CD8-positive, alpha-beta memory T cell (primary cell): ENCODE results near the gene IRF2. TPM values are rescaled to one million over a fixed set of nuclear protein-coding genes. Genes with fewer than 3 reads are reported as not detected.

ENCODE experiments used
- CTCF ChIA-PET: fragments of 350-600 bp; sonication (Branson Sonifier 250); formaldehyde crosslinking; loops from one replicate; lab custom pipeline; 2021; ENCODE audit warnings: antibody characterized with exemption; lab: Charles Lee
- POLR2A ChIA-PET: fragments of 350-600 bp; sonication (Branson Sonifier 250); formaldehyde crosslinking; loops from one replicate; lab custom pipeline; 2021; ENCODE audit warnings: antibody characterized with exemption; lab: Charles Lee
- DNase-seq, 5 donors: peaks; one replicate each; pipeline versions ENCODE4 v3.0.0 to v3.0.0-alpha.2; 2020 to 2022; ENCODE audit warnings: mixed read lengths in 1 of 5
- H3K27ac ChIP-seq: one replicate; pipeline ENCODE4 v1.7.0; 2013; ENCODE audit warnings: low read depth, mild to moderate bottlenecking, low read length, moderate library complexity
- H3K27me3 ChIP-seq: 2 replicates; pipeline ENCODE4 v1.7.0; 2013; ENCODE audit warnings: low read length, mild to moderate bottlenecking; ENCODE audit not compliant: insufficient read depth, poor library complexity, severe bottlenecking
- H3K36me3 ChIP-seq: 2 replicates; pipeline ENCODE4 v1.7.0; 2013; ENCODE audit warnings: mild to moderate bottlenecking, low read length, moderate library complexity; ENCODE audit not compliant: insufficient read depth
- H3K4me1 ChIP-seq: 2 replicates; pipeline ENCODE4 v1.7.0; 2013; ENCODE audit warnings: mild to moderate bottlenecking, low read length, moderate library complexity; ENCODE audit not compliant: insufficient read depth
- H3K4me3 ChIP-seq: 2 replicates; pipeline ENCODE4 v1.7.0; 2013; ENCODE audit warnings: mild to moderate bottlenecking, low read length
- H3K9me3 ChIP-seq: 2 replicates; pipeline ENCODE4 v1.7.0; 2013; ENCODE audit warnings: mild to moderate bottlenecking, low read length
- H3K27ac Mint-ChIP-seq, 8 donors: one replicate each; pipeline ENCODE4 v1.8.0; 2020 to 2021; ENCODE audit warnings: mixed read lengths in 8 of 8, mild to moderate bottlenecking in 6 of 8, inconsistent platforms in 3 of 8, moderate library complexity in 3 of 8
- H3K27me3 Mint-ChIP-seq, 2 donors: one replicate each; pipeline ENCODE4 v1.8.0; 2020 to 2021; ENCODE audit warnings: mixed read lengths in 2 of 2, mild to moderate bottlenecking in 1 of 2, moderate library complexity in 1 of 2
- H3K36me3 Mint-ChIP-seq, 3 donors: one replicate each; pipeline ENCODE4 v1.8.0; 2020 to 2021; ENCODE audit warnings: mixed read lengths in 3 of 3, inconsistent platforms in 1 of 3, mild to moderate bottlenecking in 1 of 3
- H3K4me1 Mint-ChIP-seq, 3 donors: one replicate each; pipeline ENCODE4 v1.8.0; 2020 to 2021; ENCODE audit warnings: mixed read lengths in 3 of 3, inconsistent platforms in 1 of 3, mild to moderate bottlenecking in 1 of 3
- H3K4me3 Mint-ChIP-seq, 7 donors: one replicate each; pipeline ENCODE4 v1.8.0; 2020 to 2021; ENCODE audit warnings: mixed read lengths in 7 of 7, mild to moderate bottlenecking in 6 of 7, moderate library complexity in 4 of 7, inconsistent platforms in 2 of 7
- H3K9me3 Mint-ChIP-seq, 5 donors: one replicate each; pipeline ENCODE4 v1.8.0; 2020 to 2022; ENCODE audit warnings: mixed read lengths in 5 of 5, mild to moderate bottlenecking in 3 of 5, moderate library complexity in 2 of 5, inconsistent platforms in 1 of 5
- polyA plus RNA-seq: library from polyadenylated mRNA; unstranded; fragments of 300-500 nt; fragmentation: Illumina TruSeq; gene quantifications from one replicate; pipeline ENCODE4 v1.2.3, GENCODE V29; 2021
- total RNA-seq, 2 experiments: library from RNA; stranded (reverse); gene quantifications; one replicate each; pipeline ENCODE4 v1.2.3, GENCODE V29; 2021

Gene IRF2
- total and polyA plus RNA-seq, 3 experiments from 2014 or later, result 44.1 to 79.3 (median 44.3) TPM

DNA sequence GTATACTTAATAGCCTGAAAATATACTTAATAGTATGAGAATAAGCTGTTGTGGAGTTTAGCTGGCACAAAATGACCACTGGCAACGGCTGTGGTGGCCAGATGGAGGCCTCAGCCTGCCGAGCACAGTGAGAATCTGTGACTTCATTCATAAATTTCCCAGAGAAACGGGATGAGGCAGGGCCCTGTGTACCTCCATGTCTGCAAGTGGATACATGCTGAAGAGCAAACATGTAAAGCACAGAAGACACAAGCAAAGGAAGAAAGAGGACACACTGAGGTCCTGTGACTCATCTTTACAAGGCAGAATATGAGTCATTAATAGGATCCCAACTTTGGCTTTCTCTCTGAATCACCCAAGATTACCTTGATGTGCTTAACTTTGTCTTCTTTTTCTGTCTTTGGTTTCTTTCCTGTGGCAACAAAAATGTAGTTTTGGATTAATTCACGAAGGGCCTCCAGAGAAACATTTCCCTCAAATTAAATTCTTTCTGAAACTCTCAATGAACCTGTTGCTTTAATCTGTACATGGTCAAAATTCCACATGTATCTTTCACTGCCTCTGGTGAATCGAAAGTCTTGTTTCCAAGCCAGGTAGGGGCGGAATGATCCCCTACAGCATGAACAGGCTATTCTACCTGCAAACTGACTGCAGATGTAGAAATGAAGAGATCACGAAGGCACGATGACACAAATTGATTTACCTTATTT lies 56.4 kb downstream of the IRF2 start:
- CTCF ChIA-PET, result interaction anchor here (1.7 kb wide), 1 partner anchor 154 kb away, joined by 6 read pairs; no protein-coding TSS in a partner anchor
- peaks cover 4 to 62% (median 24%) of the 10 kb centered on the region in 3 donors for H3K36me3 Mint-ChIP-seq
- peaks cover 29% of the 10 kb centered on the region for H3K36me3 ChIP-seq
- DNase-seq, result no peak
- no peaks in the 10 kb centered on the region for H3K27me3 Mint-ChIP-seq
- H3K4me3 ChIP-seq, result peak overlapping the region; percentile 50
- peak overlapping the region; percentile 91 to 99 (median 97) for H3K27ac Mint-ChIP-seq
- H3K27ac ChIP-seq, result peak overlapping the region; percentile 66
- H3K9me3 ChIP-seq, result no peaks in the 10 kb centered on the region
- H3K4me3 Mint-ChIP-seq, result peak overlapping the region in 6 of 7 donors; percentile 44 to 90 (median 83)
- POLR2A ChIA-PET, result interaction anchor here (0.9 to 1.7 kb wide), 3 partner anchors 57 to 154 kb away, joined by 3 to 11 read pairs (median 4); partner anchors contain the start of gene IRF2
- peaks cover 0 to 6% (median 0%) of the 10 kb centered on the region in 5 donors for H3K9me3 Mint-ChIP-seq
- peaks cover 65% of the 10 kb centered on the region for H3K4me1 ChIP-seq
- peaks cover 65 to 91% (median 78%) of the 10 kb centered on the region in 3 donors for H3K4me1 Mint-ChIP-seq
- H3K27me3 ChIP-seq, result no peaks in the 10 kb centered on the region

DNA sequence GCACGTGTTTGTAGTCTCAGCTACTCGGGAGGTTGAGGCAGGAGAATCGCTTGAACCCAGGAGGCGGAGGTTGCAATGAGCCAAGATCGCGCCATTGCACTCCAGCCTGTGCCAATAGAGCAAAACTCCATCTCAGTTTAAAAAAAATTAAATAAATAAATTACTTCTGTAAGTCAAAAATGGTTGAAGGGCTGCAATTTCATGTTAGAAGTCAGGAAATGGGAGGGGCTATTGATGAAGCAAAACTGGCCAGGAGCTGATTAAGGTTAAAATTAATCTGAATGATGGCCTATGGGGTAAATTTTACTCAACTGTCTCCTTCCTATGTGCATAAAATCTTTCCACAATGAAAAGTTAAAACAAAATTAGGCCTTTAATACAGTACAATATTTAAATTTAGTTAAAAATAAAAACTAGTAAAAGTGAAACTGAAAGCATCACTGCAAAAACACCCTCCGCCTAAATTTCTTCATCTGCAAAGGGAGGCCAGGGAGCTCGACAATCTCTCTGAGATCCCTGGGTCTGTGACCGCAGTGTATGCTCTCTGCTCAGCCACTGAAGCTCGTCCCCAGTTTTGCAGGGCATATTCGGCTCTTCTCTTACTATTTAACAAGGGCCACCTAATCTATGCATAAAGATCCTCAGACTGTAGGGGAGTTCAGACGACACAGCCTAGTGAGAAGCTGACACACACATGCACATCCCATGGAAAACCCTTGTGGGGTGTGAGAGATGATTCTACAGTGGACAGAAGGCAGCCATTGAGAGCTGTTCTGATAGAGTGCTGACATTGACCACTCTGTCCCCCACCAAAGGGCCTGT lies 57.2 kb downstream of the IRF2 start:
- H3K4me1 ChIP-seq, result peaks cover 63% of the 10 kb centered on the region
- peak; percentile 20 to 60 (median 33) for DNase-seq
- no peaks in the 10 kb centered on the region for H3K27me3 ChIP-seq
- ChIA-PET CTCF (interaction anchor here (1.7 kb wide), 1 partner anchor 153 kb away, joined by 6 read pairs; no protein-coding TSS in a partner anchor), POLR2A (interaction anchor here (0.6 to 1.7 kb wide), 4 partner anchors 57 to 345 kb away, joined by 3 to 11 read pairs (median 4); partner anchors contain the start of gene IRF2)
- peak overlapping the region; percentile 61 to 90 (median 83) for H3K4me3 Mint-ChIP-seq
- no peaks in the 10 kb centered on the region for H3K9me3 ChIP-seq
- H3K9me3 Mint-ChIP-seq, result peaks cover 0 to under 1% (median 0%) of the 10 kb centered on the region in 5 donors
- H3K27ac Mint-ChIP-seq, result peak overlapping the region; percentile 88 to 99 (median 97)
- H3K4me3 ChIP-seq, result peak overlapping the region; percentile 50
- no peaks in the 10 kb centered on the region for H3K27me3 Mint-ChIP-seq
- H3K36me3 Mint-ChIP-seq, result peaks cover 0 to 65% (median 19%) of the 10 kb centered on the region in 3 donors
- H3K36me3 ChIP-seq, result peaks cover 23% of the 10 kb centered on the region
- H3K4me1 Mint-ChIP-seq, result peaks cover 59 to 92% (median 72%) of the 10 kb centered on the region in 3 donors
- H3K27ac ChIP-seq, result peak overlapping the region; percentile 66

DNA sequence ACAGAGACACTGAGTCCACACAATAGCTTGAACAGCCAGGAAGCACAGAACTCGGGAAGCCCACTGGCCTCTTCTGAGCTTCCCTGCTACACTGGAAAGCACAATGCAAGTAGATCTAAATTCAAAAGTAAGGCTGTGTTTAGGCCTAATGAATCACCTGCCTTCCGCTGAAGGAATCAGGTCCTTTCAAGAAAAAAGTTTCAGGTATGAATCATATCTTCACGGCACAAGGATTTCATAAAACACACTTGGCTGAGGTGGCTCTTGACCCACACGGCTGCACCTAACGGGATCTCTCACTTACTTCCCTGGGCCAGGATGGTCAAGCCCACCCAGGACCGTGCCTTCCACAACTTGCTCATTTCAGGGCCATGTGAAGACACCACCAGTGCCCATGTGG lies 59.3 kb downstream of the IRF2 start:
- Histone ChIP-seq H3K27ac (no peak overlapping the region), H3K9me3 (no peaks in the 10 kb centered on the region), H3K36me3 (peaks cover 22% of the 10 kb centered on the region), H3K27me3 (no peaks in the 10 kb centered on the region), H3K4me1 (peaks cover 47% of the 10 kb centered on the region), H3K4me3 (no peak overlapping the region)
- DNase-seq, result no peak
- ChIA-PET POLR2A (no interaction called here), CTCF (interaction anchor here (0.7 kb wide), 1 partner anchor 38 kb away, joined by 3 read pairs; no protein-coding TSS in a partner anchor)
- Mint-ChIP-seq H3K4me3 (no peak overlapping the region), H3K4me1 (peaks cover 51 to 91% (median 70%) of the 10 kb centered on the region in 3 donors), H3K9me3 (no peaks in the 10 kb centered on the region), H3K27ac (peak overlapping the region in 5 of 8 donors; percentile 3 to 95 (median 65)), H3K27me3 (no peaks in the 10 kb centered on the region), H3K36me3 (peaks cover 0 to 63% (median 21%) of the 10 kb centered on the region in 3 donors)

DNA sequence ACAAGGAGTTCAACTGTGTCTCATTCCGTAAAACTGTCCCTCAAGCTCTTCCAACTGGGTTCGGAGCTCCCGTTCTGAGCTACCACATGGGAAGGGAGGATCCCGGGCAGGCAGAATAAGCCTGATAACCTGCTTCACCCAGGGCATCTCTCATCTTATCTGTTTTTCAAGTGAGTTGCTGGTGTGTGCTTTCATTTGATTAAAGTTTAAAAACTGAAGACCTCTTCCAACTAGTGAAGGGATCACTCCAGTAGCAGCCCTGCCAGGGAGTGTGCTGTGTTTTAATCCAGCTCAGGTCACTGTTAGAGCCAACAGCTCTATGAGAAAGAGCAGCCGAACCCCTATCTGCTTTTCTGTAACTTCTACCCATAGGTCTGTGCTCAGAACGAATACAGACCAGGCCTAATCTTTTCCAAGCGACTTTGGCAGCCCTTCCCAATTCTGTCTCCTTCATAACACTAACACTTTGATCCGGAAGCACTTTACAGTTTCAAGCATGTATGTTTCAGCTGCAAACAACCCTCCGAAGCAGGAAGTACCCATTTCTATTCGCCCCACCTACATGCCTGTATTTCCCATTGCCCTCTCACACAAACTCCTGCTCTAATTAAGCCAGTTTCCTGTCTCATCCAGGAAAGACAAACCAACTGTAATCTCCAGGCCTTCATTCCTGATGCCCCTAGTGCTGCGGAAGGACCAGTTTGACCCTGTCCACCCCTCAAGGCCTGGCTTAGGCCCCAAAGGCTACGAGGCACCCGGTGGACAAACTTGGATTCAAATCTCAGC lies 60.9 kb downstream of the IRF2 start:
- no peaks in the 10 kb centered on the region for H3K9me3 Mint-ChIP-seq

DNA sequence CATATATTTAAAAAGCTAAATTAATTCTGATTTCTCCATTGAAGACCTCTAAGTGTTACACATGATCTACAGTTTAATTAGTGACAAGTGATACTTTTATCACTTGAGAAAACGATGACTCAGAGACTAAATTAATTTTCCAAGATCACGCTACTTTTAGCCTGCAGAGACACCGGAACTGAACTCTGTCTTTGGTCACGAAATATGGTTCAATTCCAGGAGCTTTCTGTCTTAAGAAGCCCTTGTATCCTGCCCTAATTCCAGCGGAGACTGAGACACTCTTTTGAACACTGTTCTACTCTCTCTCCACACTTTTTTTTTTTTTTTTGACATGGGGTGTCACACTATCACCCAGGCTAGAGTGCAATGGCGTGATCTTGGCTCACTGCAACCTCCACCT lies 63.6 kb downstream of the IRF2 start:
- H3K27ac Mint-ChIP-seq, result peak overlapping the region in 7 of 8 donors; percentile 87 to 98 (median 94)
- H3K36me3 Mint-ChIP-seq, result peaks cover 0 to 77% (median 14%) of the 10 kb centered on the region in 3 donors
- Histone ChIP-seq H3K4me3 (no peak overlapping the region), H3K27me3 (no peaks in the 10 kb centered on the region), H3K9me3 (no peaks in the 10 kb centered on the region), H3K4me1 (peaks cover 34% of the 10 kb centered on the region), H3K36me3 (peaks cover 38% of the 10 kb centered on the region), H3K27ac (no peak overlapping the region)
- no peak for DNase-seq
- H3K27me3 Mint-ChIP-seq, result no peaks in the 10 kb centered on the region
- POLR2A ChIA-PET, result interaction anchor here (0.6 kb wide), 1 partner anchor 64 kb away, joined by 4 read pairs; no protein-coding TSS in a partner anchor
- no peaks in the 10 kb centered on the region for H3K9me3 Mint-ChIP-seq
- CTCF ChIA-PET, result interaction anchor here (1.0 kb wide), 1 partner anchor 157 kb away, joined by 3 read pairs; no protein-coding TSS in a partner anchor
- H3K4me3 Mint-ChIP-seq, result peak overlapping the region in 1 of 7 donors; percentile 71
- peaks cover 52 to 86% (median 72%) of the 10 kb centered on the region in 3 donors for H3K4me1 Mint-ChIP-seq

More for the DNA sequence above, 60.9 kb downstream of the IRF2 start:
- no peak for DNase-seq
- H3K36me3 ChIP-seq, result peaks cover 23% of the 10 kb centered on the region
- H3K9me3 ChIP-seq, result no peaks in the 10 kb centered on the region
- H3K27ac ChIP-seq, result no peak overlapping the region
- ChIA-PET CTCF (interaction anchor here (1.0 kb wide), 2 partner anchors 18 to 150 kb away, joined by 3 to 4 read pairs; no protein-coding TSS in a partner anchor), POLR2A (interaction anchor here (1.0 kb wide), 1 partner anchor 62 kb away, joined by 3 read pairs; no protein-coding TSS in a partner anchor)
- peaks cover 55 to 91% (median 70%) of the 10 kb centered on the region in 3 donors for H3K4me1 Mint-ChIP-seq
- no peak overlapping the region for H3K4me3 Mint-ChIP-seq
- H3K4me1 ChIP-seq, result peaks cover 49% of the 10 kb centered on the region
- H3K4me3 ChIP-seq, result no peak overlapping the region
- peak overlapping the region; percentile 39 to 98 (median 64) for H3K27ac Mint-ChIP-seq
- no peaks in the 10 kb centered on the region for H3K27me3 Mint-ChIP-seq
- H3K36me3 Mint-ChIP-seq, result peaks cover 0 to 66% (median 20%) of the 10 kb centered on the region in 3 donors
- no peaks in the 10 kb centered on the region for H3K27me3 ChIP-seq

DNA sequence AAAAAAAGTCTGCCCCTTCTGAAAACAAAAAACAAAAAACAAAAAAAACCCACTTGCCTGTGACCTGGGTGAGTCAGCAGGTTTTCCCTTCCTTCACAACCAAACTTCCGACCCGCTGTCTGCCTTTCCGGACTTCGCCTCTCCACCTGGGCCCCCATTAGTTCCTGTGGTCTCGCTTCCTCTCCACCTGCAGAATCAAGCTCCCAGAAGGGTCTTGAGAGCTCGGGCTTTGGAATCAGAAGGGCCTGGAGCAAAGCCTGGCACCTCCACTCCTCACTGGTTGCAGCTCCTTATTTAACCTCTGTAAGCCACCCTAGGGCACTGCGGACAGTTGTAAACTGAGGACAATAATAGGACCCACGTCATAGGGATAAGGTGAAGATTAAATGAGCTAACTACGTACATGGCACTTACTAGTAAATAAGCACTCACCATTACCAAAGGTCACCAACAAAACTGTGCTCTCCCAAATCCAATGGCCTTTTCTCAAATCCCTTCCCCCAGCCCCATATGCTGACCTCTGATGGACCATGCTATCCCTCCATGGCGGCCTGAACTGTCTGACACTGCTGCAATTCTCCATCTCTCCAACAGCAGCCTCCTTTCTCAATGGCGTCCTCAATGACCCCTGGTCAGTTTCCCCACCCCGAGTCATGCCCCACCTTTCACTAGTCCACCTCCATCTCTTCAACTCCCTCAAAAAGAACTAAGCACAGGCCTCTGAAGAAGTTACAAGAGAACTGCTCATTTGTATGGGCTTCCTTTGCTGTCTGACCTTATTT lies 64.2 kb downstream of the IRF2 start:
- H3K9me3 Mint-ChIP-seq, result no peaks in the 10 kb centered on the region
- peak; percentile 21 to 59 (median 38) for DNase-seq
- no peaks in the 10 kb centered on the region for H3K27me3 ChIP-seq
- POLR2A ChIA-PET, result interaction anchor here (0.6 to 1.1 kb wide), 4 partner anchors 65 to 124 kb away, joined by 3 to 5 read pairs (median 4); no protein-coding TSS in a partner anchor
- H3K4me3 Mint-ChIP-seq, result peak overlapping the region; percentile 14 to 84 (median 73)
- H3K9me3 ChIP-seq, result no peaks in the 10 kb centered on the region
- H3K27ac Mint-ChIP-seq, result peak overlapping the region; percentile 76 to 98 (median 94)
- CTCF ChIA-PET, result interaction anchor here (1.0 kb wide), 1 partner anchor 156 kb away, joined by 3 read pairs; no protein-coding TSS in a partner anchor
- peaks cover 0 to 77% (median 13%) of the 10 kb centered on the region in 3 donors for H3K36me3 Mint-ChIP-seq
- H3K4me3 ChIP-seq, result no peak overlapping the region
- peaks cover 55 to 84% (median 72%) of the 10 kb centered on the region in 3 donors for H3K4me1 Mint-ChIP-seq
- H3K4me1 ChIP-seq, result peaks cover 34% of the 10 kb centered on the region
- no peaks in the 10 kb centered on the region for H3K27me3 Mint-ChIP-seq
- H3K27ac ChIP-seq, result no peak overlapping the region
- H3K36me3 ChIP-seq, result peaks cover 32% of the 10 kb centered on the region
